DLD1 (cell line): ENCODE measurements around the gene FAM83E.
"Not testable (repeated sequence)": the region's sequence is repeated elsewhere in the genome, so short reads cannot be mapped to it uniquely, and the experiment has no call there.

Experiments
- in situ Hi-C: cut with HindIII; loops from 2 replicates; pipeline ENCODE4 v1.10.0; 2017; ENCODE audit warnings: low sequenced_read_pairs

The FAM83E gene

GRCh38 chr19:48614436-48615230 lies at the start of gene FAM83E:
TSS of gene FAM83E (minus strand) at chr19:48615076. CDS start at chr19:48613372, 1,704 bp downstream.
- in situ Hi-C loops = no loop called here

GRCh38 chr19:48664476-48664875 lies 49.6 kb upstream of the FAM83E start:
- in situ Hi-C loops = no loop called here

GRCh38 chr19:48663667-48664066 lies 48.8 kb upstream of the FAM83E start:
- in situ Hi-C loops = no loop called here

- in situ Hi-C loops = no loop called here
Measured at GRCh38 chr19:48661711-48662090, 46.8 kb upstream of the FAM83E start.

- in situ Hi-C loops = no loop called here
Measured at GRCh38 chr19:48660852-48661710, 46.2 kb upstream of the FAM83E start.

- in situ Hi-C loops = no loop called here
Measured at GRCh38 chr19:48659768-48660167, 44.9 kb upstream of the FAM83E start.

- in situ Hi-C loops = no loop called here
Measured at GRCh38 chr19:48658483-48658882, 43.6 kb upstream of the FAM83E start.

GRCh38 chr19:48657828-48658227 lies 43.0 kb upstream of the FAM83E start:
- in situ Hi-C loops = not testable (repeated sequence)

- in situ Hi-C loops = no loop called here
Measured at GRCh38 chr19:48656840-48657474, 42.1 kb upstream of the FAM83E start.

- in situ Hi-C loops = no loop called here
Measured at GRCh38 chr19:48654299-48655059, 39.6 kb upstream of the FAM83E start.

GRCh38 chr19:48651683-48652048 lies 36.8 kb upstream of the FAM83E start:
- in situ Hi-C loops = no loop called here

GRCh38 chr19:48650974-48651682 lies 36.3 kb upstream of the FAM83E start:
- in situ Hi-C loops = no loop called here

- in situ Hi-C loops = no loop called here
Measured at GRCh38 chr19:48648134-48648533, 33.3 kb upstream of the FAM83E start.

GRCh38 chr19:48646722-48647216 lies 31.9 kb upstream of the FAM83E start:
- in situ Hi-C loops = no loop called here

GRCh38 chr19:48646001-48646721 lies 31.3 kb upstream of the FAM83E start, which contains the start of gene CA11:
TSS of gene CA11 (minus strand) at chr19:48646187. CDS start at chr19:48645632, 555 bp downstream.
- in situ Hi-C loops = no loop called here

GRCh38 chr19:48645620-48646000 lies 30.7 kb upstream of the FAM83E start:
- in situ Hi-C loops = no loop called here

GRCh38 chr19:48644839-48645619 lies 30.2 kb upstream of the FAM83E start:
- in situ Hi-C loops = no loop called here

- in situ Hi-C loops = no loop called here
Measured at GRCh38 chr19:48644355-48644754, 29.5 kb upstream of the FAM83E start.
